Stomach (tissue), 9 donors: ENCODE measurements around the gene MRPL54. TPM values are rescaled to one million over a fixed set of nuclear protein-coding genes. Genes with fewer than 3 reads are reported as not detected.

Experiments
- DNase-seq, 2 donors: peaks; one replicate each; pipeline versions ENCODE4 v3.0.0 to v3.0.0-alpha.2; 2013 to 2019
- H3K27ac ChIP-seq, 5 donors: fragments of 200-600 bp in 4 of 5; sonication (generic) in 4 of 5; one replicate each; pipeline ENCODE4 v1.5.1; 2013 to 2019; ENCODE audit warnings: mild to moderate bottlenecking in 1 of 5, moderate library complexity in 1 of 5
- H3K27me3 ChIP-seq, 3 donors: fragments of 200-600 bp; sonication (generic); one replicate each; pipeline ENCODE4 v1.5.1; 2017 to 2019; ENCODE audit warnings: mixed run types in 1 of 3
- H3K36me3 ChIP-seq, 4 donors: fragments of 200-600 bp; sonication (generic); 1 replicate in 3 of 4; 2 replicates in 1 of 4; pipeline ENCODE4 v1.5.1; 2016 to 2019
- H3K4me1 ChIP-seq, 4 donors: fragments of 200-600 bp; sonication (generic); one replicate each; pipeline ENCODE4 v1.5.1; 2016 to 2019
- H3K4me3 ChIP-seq, 4 donors: fragments of 200-600 bp; sonication (generic) in 3 of 4; one replicate each; pipeline ENCODE4 v1.5.1; 2016 to 2019; ENCODE audit warnings: mild to moderate bottlenecking in 1 of 4
- H3K9me3 ChIP-seq, 4 donors: fragments of 200-600 bp; sonication (generic); one replicate each; pipeline ENCODE4 v1.5.1; 2016 to 2019
- CTCF ChIP-seq, 7 experiments: fragments of 450-650 bp in 4 of 7; fragments of 200-600 bp in 3 of 7; sonication (generic) in 3 of 7; IDR thresholded peaks; one replicate each; pipeline ENCODE4 v1.5.1; 2016 to 2019; ENCODE audit warnings: antibody characterized with exemption in 7 of 7, control low read depth in 2 of 7, mild to moderate bottlenecking in 1 of 7
- EP300 ChIP-seq: sonication (generic); formaldehyde crosslinking; IDR thresholded peaks from one replicate; pipeline ENCODE4 v1.6.1; 2017; ENCODE audit warnings: antibody characterized with exemption
- POLR2A ChIP-seq, 4 donors: fragments of 450-650 bp; IDR thresholded peaks; one replicate each; pipeline ENCODE4 v1.6.1; 2016; ENCODE audit warnings: antibody characterized with exemption in 4 of 4, control low read depth in 2 of 4, mild to moderate bottlenecking in 1 of 4, moderate library complexity in 1 of 4
- POLR2AphosphoS5 ChIP-seq, 3 donors: sonication (generic); formaldehyde crosslinking; IDR thresholded peaks; one replicate each; pipeline ENCODE4 v1.6.1; 2016; ENCODE audit warnings: antibody characterized with exemption in 3 of 3
- WGBS, 5 donors: extraction: QIAGEN DNeasy Blood & Tissue Kit in 3 of 5; methylation state at CpG; one replicate each; pipeline versions ENCODE4 v1.1.5 to v1.1.7; 2013 to 2018; 5-methylcytosine and 5-hydroxymethylcytosine counted together
- intact Hi-C: fragments of 100-400 bp; cut with DNase I; formaldehyde crosslinking; loops from one replicate; pipeline ENCODE4 v1.15.1; 2023; ENCODE audit warnings: low total_unique reads
- polyA plus RNA-seq, 3 donors: library from polyadenylated mRNA; stranded (reverse); fragments of 200-250 nt; gene quantifications; one replicate each; pipeline ENCODE4 v1.2.3, GENCODE V29; 2013
- total RNA-seq, 5 donors: library from RNA; depleted of rRNA; stranded (reverse); fragments of >200 nt; gene quantifications; one replicate each; pipeline versions ENCODE4 v1.1.0 to v1.2.3, GENCODE V29; 2014 to 2016
- donor health status: healthy with polysubstance abuse.
- donor health status: Bipolar disorder and iron deficiency.
- donor health status: healthy.

The MRPL54 gene
- total and polyA plus RNA-seq, 8 donors = 15.2 to 221 (median 159) TPM

GRCh38 chr19:3780786-3781304, 18.4 kb downstream of the MRPL54 start:
- H3K4me1 ChIP-seq = peaks cover 0 to 12% (median 9%) of the 10 kb centered on the region in 4 donors
- 84 to 89% (median 87%) methylated on average over 9 of the region's 9 CpGs for WGBS, 5 donors
- DNase-seq = no peak
- H3K9me3 ChIP-seq = peaks cover 20 to 26% (median 25%) of the 10 kb centered on the region in 4 donors
- intact Hi-C loops = no loop called here
- H3K27me3 ChIP-seq = peaks cover 6 to 62% (median 26%) of the 10 kb centered on the region in 3 donors
- H3K36me3 ChIP-seq = peaks cover 0 to 12% (median 0%) of the 10 kb centered on the region in 4 donors
- no peak overlapping the region for H3K4me3 ChIP-seq
- H3K27ac ChIP-seq = no peak overlapping the region
- TF ChIP-seq POLR2AphosphoS5 (IDR thresholded peaks at IDR 0.05) = no peak
- TF ChIP-seq EP300 = no peak
- no peak for TF ChIP-seq CTCF (IDR thresholded peaks at IDR 0.05)
- no peak for TF ChIP-seq POLR2A (IDR thresholded peaks at IDR 0.05)

- Histone ChIP-seq H3K27ac (no peak overlapping the region), H3K4me3 (no peak overlapping the region), H3K27me3 (peaks cover 7 to 69% (median 31%) of the 10 kb centered on the region in 3 donors), H3K9me3 (peaks cover 20 to 26% (median 25%) of the 10 kb centered on the region in 4 donors), H3K4me1 (peaks cover 0 to 18% (median 12%) of the 10 kb centered on the region in 4 donors), H3K36me3 (peaks cover 0 to 12% (median 0%) of the 10 kb centered on the region in 4 donors)
- intact Hi-C loops = no loop called here
- 96 to 100% (median 98%) methylated on average over 2 of the region's 2 CpGs for WGBS, 5 donors
- TF ChIP-seq EP300 (no peak), CTCF (IDR thresholded peaks at IDR 0.05) (no peak), POLR2AphosphoS5 (IDR thresholded peaks at IDR 0.05) (no peak), POLR2A (IDR thresholded peaks at IDR 0.05) (no peak)
- DNase-seq = no peak
These were observed 19.1 kb downstream of the MRPL54 start for GRCh38 chr19:3781603-3782002.

- Histone ChIP-seq H3K9me3 (peaks cover 20 to 26% (median 25%) of the 10 kb centered on the region in 4 donors), H3K27me3 (peaks cover 7 to 76% (median 34%) of the 10 kb centered on the region in 3 donors), H3K27ac (no peak overlapping the region), H3K4me1 (peaks cover 0 to 19% (median 12%) of the 10 kb centered on the region in 4 donors), H3K4me3 (no peak overlapping the region), H3K36me3 (peaks cover 0 to 12% (median 0%) of the 10 kb centered on the region in 4 donors)
- TF ChIP-seq POLR2A (IDR thresholded peaks at IDR 0.05) (no peak), EP300 (no peak), POLR2AphosphoS5 (IDR thresholded peaks at IDR 0.05) (no peak), CTCF (IDR thresholded peaks at IDR 0.05) (no peak)
- intact Hi-C loops = no loop called here
- WGBS, 5 donors = 92 to 96% (median 94%) methylated on average over 1 of the region's 1 CpG
- DNase-seq = no peak
These were observed 19.8 kb downstream of the MRPL54 start for GRCh38 chr19:3782330-3782729.

GRCh38 chr19:3782903-3783302, 20.4 kb downstream of the MRPL54 start:
- intact Hi-C loops = no loop called here
- Histone ChIP-seq H3K27ac (no peak overlapping the region), H3K4me3 (no peak overlapping the region), H3K27me3 (peaks cover 7 to 79% (median 34%) of the 10 kb centered on the region in 3 donors), H3K36me3 (peaks cover 0 to 12% (median 0%) of the 10 kb centered on the region in 4 donors), H3K9me3 (peaks cover 20 to 26% (median 25%) of the 10 kb centered on the region in 4 donors), H3K4me1 (peaks cover 0 to 19% (median 12%) of the 10 kb centered on the region in 4 donors)
- TF ChIP-seq CTCF (IDR thresholded peaks at IDR 0.05) (no peak), POLR2AphosphoS5 (IDR thresholded peaks at IDR 0.05) (no peak), EP300 (no peak), POLR2A (IDR thresholded peaks at IDR 0.05) (no peak)
- WGBS, 5 donors = 82 to 90% (median 84%) methylated on average over 11 to 13 of the region's 13 CpGs
- DNase-seq = no peak
